ENCODE measurements around the gene ATG3. TPM values are rescaled to one million over a fixed set of nuclear protein-coding genes. Genes with fewer than 3 reads are reported as not detected.
A peak's percentile ranks its signal among the peaks of the same experiment; 100 is the strongest.

The ATG3 gene
- total and polyA plus RNA-seq, 9 of the 15 experiments (the other 6 are each of a cell fraction or from before 2014, with no cell fraction given), result 48.7 to 107 (median 64.7) TPM

- FAIRE-seq (peak; percentile 68), DNase-seq (ENCODE audit: extremely low read depth in 1 of 4, low spot score in 3 of 4) (peak in 3 of 4 experiments; percentile 8 to 82 (median 51)), ATAC-seq (peak; percentile 71)
- POLR2A ChIA-PET, result no interaction called here
- in situ Hi-C loops (cut with MboI) (no loop called here), intact Hi-C loops (cut with micrococcal nuclease) (no loop called here)
- peak overlapping the region; percentile 95 for H3K4me2 ChIP-seq (ENCODE audit: insufficient read depth, low read length)
- no peaks in the 10 kb centered on the region for H3K27me3 ChIP-seq (ENCODE audit: control insufficient read depth in 2 of 2, insufficient read depth in 2 of 2, low read length in 2 of 2)
- no peaks in the 10 kb centered on the region for H3K9me1 ChIP-seq (ENCODE audit: control insufficient read depth, insufficient read depth, low read length)
- H3K36me3 ChIP-seq (ENCODE audit: control insufficient read depth, insufficient read depth, low read length), result peaks cover 17% of the 10 kb centered on the region; the same call in 1 of the 3 replicates
- no peaks in the 10 kb centered on the region for H3K9me3 ChIP-seq (replicated peaks; ENCODE audit: control insufficient read depth, insufficient read depth, low read depth, low read length)
- 0% methylated on average over 20 of the region's 29 CpGs for WGBS (ENCODE audit: insufficient coverage, low coverage, missing lambda C conversion rate)
- peak overlapping the region; percentile 77 for H3K4me3 ChIP-seq
- CTCF ChIA-PET (ENCODE audit: low intra/inter-chr PET ratio), result no interaction called here
- no peaks in the 10 kb centered on the region for H4K20me1 ChIP-seq (replicated peaks; ENCODE audit: control insufficient read depth, insufficient read depth, low read length)
- peak overlapping the region; percentile 98 for H3K27ac ChIP-seq (ENCODE audit: extremely low read depth, low read depth, low read length)
- H3K79me2 ChIP-seq (ENCODE audit: control insufficient read depth, insufficient read depth, low read length), result peaks cover 48% of the 10 kb centered on the region
- TSS peak; percentile 47 for BruUV-seq (replicated peaks)
- H3K9ac ChIP-seq (ENCODE audit: insufficient read depth in 1 of 2, low read depth in 2 of 2, low read length in 2 of 2), result peak overlapping the region; percentile 83 to 96
- peaks cover 0 to 5% of the 10 kb centered on the region in 2 experiments; a peak in 3 of 5 replicates for H3K4me1 ChIP-seq (replicated peaks in 1 of 2; ENCODE audit: control insufficient read depth in 2 of 2, insufficient read depth in 2 of 2, low read length in 2 of 2)
- peak overlapping the region; percentile 100 for H2AFZ ChIP-seq (ENCODE audit: low read depth, low read length)
- TF ChIP-seq ZNF175 (CRISPR knock-in tag; IDR thresholded peaks at IDR 0.05; ENCODE audit: low read depth) (no peak), ILF3 (IDR thresholded peaks at IDR 0.05; ENCODE audit: borderline replicate concordance) (0 out of 2 replicates have a peak, but pooled peaks have one; percentile 23), KDM2B (CRISPR knock-in tag; IDR thresholded peaks at IDR 0.05) (no peak), HNRNPL (IDR thresholded peaks at IDR 0.05; ENCODE audit: low read depth, low read length) (no peak), GTF3C2 (IDR thresholded peaks at IDR 0.05; ENCODE audit: borderline replicate concordance, extremely low read depth, insufficient read length) (no peak), ZNF280B (CRISPR knock-in tag; IDR thresholded peaks at IDR 0.05) (no peak), TAF1 (IDR thresholded peaks at IDR 0.05; ENCODE audit: control insufficient read depth, extremely low read depth, insufficient read depth, low read length, severe bottlenecking) (peak; percentile 60), ZNF707 (CRISPR knock-in tag; conservative IDR thresholded peaks at IDR 0.05) (no peak), FOXO4 (CRISPR knock-in tag; IDR thresholded peaks at IDR 0.05) (no peak), FOXM1 (IDR thresholded peaks at IDR 0.05; ENCODE audit: low read depth) (peak; percentile 21; the same call in 1 of the 2 replicates), FOXM1 (CRISPR knock-in tag; IDR thresholded peaks at IDR 0.05; ENCODE audit: low read depth) (no peak), PML (IDR thresholded peaks at IDR 0.05; ENCODE audit: low read length) (0 out of 2 replicates have a peak, but pooled peaks have one; percentile 11), RB1 (IDR thresholded peaks at IDR 0.05; ENCODE audit: low read depth) (no peak), PHF8 (IDR thresholded peaks at IDR 0.05; ENCODE audit: borderline replicate concordance, low read length) (peak; percentile 38; the same call in 1 of the 2 replicates)
Observed at GRCh38 chr3:112560721-112561483, 860 bp downstream of the ATG3 start.
